SK-N-MC (cell line): ENCODE data around the gene PLA2G6.

ENCODE experiments used
- EZH2 ChIP-seq: fragments of 200-600 bp; sonication (generic); IDR thresholded peaks from one replicate; pipeline ENCODE4 v1.6.1; 2017; ENCODE audit warnings: antibody characterized with exemption
- FOXP2 ChIP-seq: optimal IDR thresholded peaks from 2 replicates; pipeline ENCODE3; 2011; ENCODE audit warnings: mild to moderate bottlenecking, moderate library complexity; ENCODE audit not compliant: insufficient read depth; ENCODE audit errors: extremely low read length, control extremely low read depth
- POLR2AphosphoS5 ChIP-seq: IDR thresholded peaks from 2 replicates; pipeline ENCODE4 v1.6.1; 2012; ENCODE audit warnings: mild to moderate bottlenecking, low read depth, low read length, borderline replicate concordance

DNA sequence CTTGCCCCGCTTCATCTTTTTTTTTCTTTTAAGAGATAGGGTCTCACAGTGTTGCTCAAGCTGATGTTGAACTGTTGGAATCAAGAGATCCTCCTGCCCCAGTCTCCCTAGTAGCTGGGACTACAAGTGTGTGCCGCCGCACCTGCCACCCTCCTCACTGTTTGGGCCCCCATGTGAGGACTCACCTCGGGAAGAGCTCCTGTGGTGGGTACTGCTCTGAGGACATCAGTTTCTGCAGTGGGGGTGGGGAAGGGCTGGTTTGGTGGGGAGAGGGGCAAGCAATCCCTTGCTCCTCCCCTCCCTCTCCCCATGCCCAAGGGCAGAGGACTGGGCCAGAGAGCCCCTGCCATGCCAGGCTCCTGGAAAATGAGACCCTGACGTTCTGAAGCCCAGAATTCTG, 96.1 kb downstream of the PLA2G6 start:
- no peak for TF ChIP-seq POLR2AphosphoS5
- no peak for TF ChIP-seq EZH2
- TF ChIP-seq FOXP2 = no peak
